ENCODE results near the gene GALNT2. TPM values are rescaled to one million over a fixed set of nuclear protein-coding genes. Genes with fewer than 3 reads are reported as not detected.

The GALNT2 gene
- total and polyA plus RNA-seq, 3 experiments from 2014 or later = 15.7 to 69.0 (median 65.6) TPM

DNA sequence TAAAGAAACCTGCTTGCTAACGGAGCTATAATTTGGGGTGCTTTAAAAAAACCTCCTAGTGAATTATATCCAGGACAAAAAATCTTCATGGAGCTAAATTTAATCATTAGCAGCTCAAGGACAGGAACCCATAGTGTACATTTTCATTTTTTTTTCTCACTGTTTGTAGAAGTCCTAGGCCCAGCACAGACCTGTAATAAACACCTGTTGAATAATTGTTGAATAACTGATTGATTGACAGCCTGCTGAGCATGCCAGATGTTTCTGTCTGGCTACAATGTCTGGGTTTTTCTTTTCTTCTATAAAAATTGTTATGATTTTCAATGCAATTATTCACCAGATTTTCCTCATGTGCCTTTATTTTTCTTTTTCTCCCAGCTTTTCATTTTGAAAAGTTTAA is 10.9 kb upstream of the GALNT2 start:
- CTCF ChIA-PET = no interaction called here
- peaks cover 0 to 1% (median 0%) of the 10 kb centered on the region in 3 donors for H3K36me3 Mint-ChIP-seq
- POLR2A ChIA-PET = interaction anchor here (0.6 kb wide), 1 partner anchor 51 kb away, joined by 3 read pairs; no protein-coding TSS in a partner anchor

DNA sequence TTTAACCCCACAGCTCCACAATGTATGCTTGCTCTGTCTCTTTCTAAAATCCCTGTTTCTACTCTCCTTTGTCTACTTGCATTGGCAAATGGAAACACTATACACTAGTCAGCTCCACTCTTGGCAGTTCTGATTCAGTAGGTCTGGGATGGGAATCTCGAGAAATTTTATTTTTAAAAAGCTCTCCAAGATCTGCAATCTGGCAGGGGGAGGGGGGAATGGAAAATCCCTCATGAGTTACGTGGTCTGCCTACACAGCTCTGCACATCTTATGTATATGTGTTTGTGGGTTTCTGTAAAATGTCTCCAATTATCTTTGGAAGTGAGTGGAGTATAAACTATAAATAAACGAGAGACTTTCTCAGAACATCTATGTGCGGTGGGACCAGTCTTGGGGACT is 9.9 kb upstream of the GALNT2 start:
- Mint-ChIP-seq H3K27ac (peak overlapping the region in 1 of 8 donors; percentile 68), H3K4me1 (no peaks in the 10 kb centered on the region), H3K27me3 (peaks cover 11% of the 10 kb centered on the region in 2 donors), H3K36me3 (peaks cover 0 to 1% (median 0%) of the 10 kb centered on the region in 3 donors), H3K4me3 (no peak overlapping the region), H3K9me3 (no peaks in the 10 kb centered on the region)
- no peaks in the 10 kb centered on the region for H3K36me3 ChIP-seq (ENCODE audit: insufficient read depth, low read length)
- H3K9me3 ChIP-seq (ENCODE audit: low read length) = no peaks in the 10 kb centered on the region
- H3K4me3 ChIP-seq (ENCODE audit: low read length) = no peak overlapping the region
- no peaks in the 10 kb centered on the region for H3K4me1 ChIP-seq (ENCODE audit: insufficient read depth, low read length)
- CTCF ChIA-PET = no interaction called here
- DNase-seq = no peak
- no peak overlapping the region for H3K27ac ChIP-seq (ENCODE audit: low read depth, low read length)
- POLR2A ChIA-PET = no interaction called here
- H3K27me3 ChIP-seq (ENCODE audit: insufficient read depth, low read length, poor library complexity, severe bottlenecking) = no peaks in the 10 kb centered on the region

More for the DNA sequence above, 10.9 kb upstream of the GALNT2 start:
- H3K9me3 ChIP-seq (ENCODE audit: low read length) = no peaks in the 10 kb centered on the region
- Mint-ChIP-seq H3K27me3 (peaks cover 11% of the 10 kb centered on the region in 2 donors), H3K4me1 (peaks cover 2% of the 10 kb centered on the region in 3 donors), H3K9me3 (no peaks in the 10 kb centered on the region), H3K4me3 (no peak overlapping the region), H3K27ac (no peak overlapping the region)
- H3K27me3 ChIP-seq (ENCODE audit: insufficient read depth, low read length, poor library complexity, severe bottlenecking) = no peaks in the 10 kb centered on the region
- DNase-seq = no peak
- H3K4me3 ChIP-seq (ENCODE audit: low read length) = no peak overlapping the region
- no peaks in the 10 kb centered on the region for H3K4me1 ChIP-seq (ENCODE audit: insufficient read depth, low read length)
- no peaks in the 10 kb centered on the region for H3K36me3 ChIP-seq (ENCODE audit: insufficient read depth, low read length)
- H3K27ac ChIP-seq (ENCODE audit: low read depth, low read length) = no peak overlapping the region

DNA sequence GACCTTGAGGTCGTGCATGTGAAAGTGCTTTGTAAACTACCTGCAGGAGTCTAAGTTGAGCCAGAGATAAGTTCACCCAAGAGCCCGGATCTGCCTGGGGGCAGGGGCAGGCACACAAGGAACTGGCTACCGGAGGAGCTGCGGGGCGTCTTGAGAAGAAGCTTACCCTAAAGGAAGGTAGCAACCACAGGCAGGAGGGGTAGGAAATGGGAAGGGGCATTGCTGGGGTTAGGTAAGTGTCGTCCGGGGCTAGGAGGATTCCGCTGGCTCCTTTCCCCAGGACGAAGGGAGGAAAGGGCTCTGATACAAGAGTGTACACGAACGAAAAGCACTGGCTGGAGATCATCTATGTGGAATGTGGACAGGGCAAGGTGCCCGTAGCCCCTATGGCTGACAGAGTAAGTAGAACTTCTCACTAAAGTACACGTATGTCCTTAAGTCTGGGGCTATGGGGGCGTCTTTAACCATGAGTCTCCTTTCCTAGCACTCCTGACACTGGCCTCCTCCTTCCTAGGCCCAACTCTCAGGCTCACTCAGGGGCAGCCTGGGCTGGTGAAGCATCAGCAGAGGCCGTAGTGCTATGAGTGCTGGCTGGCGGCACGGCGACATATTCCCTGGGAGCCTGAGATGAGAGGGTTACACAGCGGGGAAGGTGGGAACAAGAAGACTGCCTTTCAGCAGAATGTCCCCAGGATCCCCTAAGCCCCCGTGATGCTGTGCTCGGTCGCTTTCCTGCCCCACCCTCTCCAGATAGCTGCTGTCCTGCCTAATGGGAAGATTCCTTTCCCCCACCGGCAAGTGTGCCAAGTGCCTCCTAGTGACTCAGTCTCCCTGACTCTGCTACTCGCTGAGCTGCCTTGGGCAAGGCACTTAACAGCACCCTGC is 9.1 kb upstream of the GALNT2 start:
- Histone ChIP-seq H3K36me3 (ENCODE audit: insufficient read depth, low read length) (no peaks in the 10 kb centered on the region), H3K27me3 (ENCODE audit: insufficient read depth, low read length, poor library complexity, severe bottlenecking) (no peaks in the 10 kb centered on the region), H3K4me3 (ENCODE audit: low read length) (no peak overlapping the region), H3K9me3 (ENCODE audit: low read length) (no peaks in the 10 kb centered on the region), H3K4me1 (ENCODE audit: insufficient read depth, low read length) (no peaks in the 10 kb centered on the region), H3K27ac (ENCODE audit: low read depth, low read length) (no peak overlapping the region)
- Mint-ChIP-seq H3K4me1 (no peaks in the 10 kb centered on the region), H3K4me3 (no peak overlapping the region), H3K27me3 (peaks cover 11 to 15% of the 10 kb centered on the region in 2 donors), H3K36me3 (no peaks in the 10 kb centered on the region), H3K27ac (no peak overlapping the region), H3K9me3 (peaks cover 0 to 4% (median 0%) of the 10 kb centered on the region in 5 donors)
- ChIA-PET POLR2A (no interaction called here), CTCF (no interaction called here)
- no peak for DNase-seq

DNA sequence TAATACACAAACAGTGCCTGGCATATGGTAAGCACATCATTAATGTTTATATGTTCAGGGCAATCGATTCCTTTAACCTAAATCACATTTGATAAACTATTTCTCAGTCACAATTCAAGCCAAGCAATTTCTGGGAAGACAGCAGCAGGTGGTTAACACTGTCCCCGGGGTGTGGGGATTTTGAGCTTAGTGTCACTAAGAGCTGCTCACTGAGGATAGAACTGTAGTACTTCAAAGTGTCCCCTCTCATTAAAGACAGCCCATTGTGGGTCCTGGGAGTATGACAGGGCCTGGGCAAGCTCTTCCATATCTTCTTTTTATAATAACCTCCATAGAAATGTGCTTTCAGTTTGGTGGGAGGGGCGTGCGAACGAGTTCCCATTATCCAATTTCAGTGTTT is 8.4 kb upstream of the GALNT2 start:
- CTCF ChIA-PET = no interaction called here
- Histone ChIP-seq H3K36me3 (ENCODE audit: insufficient read depth, low read length) (no peaks in the 10 kb centered on the region), H3K4me3 (ENCODE audit: low read length) (no peak overlapping the region), H3K9me3 (ENCODE audit: low read length) (no peaks in the 10 kb centered on the region), H3K4me1 (ENCODE audit: insufficient read depth, low read length) (no peaks in the 10 kb centered on the region), H3K27me3 (ENCODE audit: insufficient read depth, low read length, poor library complexity, severe bottlenecking) (no peaks in the 10 kb centered on the region), H3K27ac (ENCODE audit: low read depth, low read length) (no peak overlapping the region)
- DNase-seq = no peak
- H3K27ac Mint-ChIP-seq = no peak overlapping the region
- no peaks in the 10 kb centered on the region for H3K4me1 Mint-ChIP-seq
- H3K9me3 Mint-ChIP-seq = peaks cover 0 to 4% (median 0%) of the 10 kb centered on the region in 5 donors
- no peak overlapping the region for H3K4me3 Mint-ChIP-seq
- H3K36me3 Mint-ChIP-seq = no peaks in the 10 kb centered on the region
- POLR2A ChIA-PET = no interaction called here
- peaks cover 11 to 15% of the 10 kb centered on the region in 2 donors for H3K27me3 Mint-ChIP-seq

DNA sequence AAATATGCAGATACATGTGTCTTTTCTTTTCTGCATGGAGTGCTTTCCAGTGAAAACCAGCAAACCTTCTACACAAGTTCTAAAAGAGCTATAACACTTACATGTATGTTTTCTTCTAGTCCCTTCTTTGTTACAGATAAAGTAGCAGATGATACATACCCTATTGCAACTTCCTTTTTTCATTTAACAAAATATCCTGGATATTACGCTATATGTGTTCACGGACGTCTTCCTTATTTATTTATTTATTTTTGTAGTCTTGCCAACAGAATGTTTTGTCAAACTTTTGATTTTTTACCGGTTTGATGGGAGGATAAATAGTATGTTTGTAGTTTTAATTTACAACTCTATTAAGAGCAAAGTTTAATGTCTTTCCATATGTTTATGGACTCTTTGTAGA is 5.2 kb upstream of the GALNT2 start:
- Mint-ChIP-seq H3K36me3 (no peaks in the 10 kb centered on the region), H3K9me3 (peaks cover 0 to 4% (median 0%) of the 10 kb centered on the region in 5 donors), H3K4me1 (peaks cover 4 to 8% (median 8%) of the 10 kb centered on the region in 3 donors), H3K27me3 (peaks cover 5 to 12% of the 10 kb centered on the region in 2 donors), H3K27ac (no peak overlapping the region), H3K4me3 (no peak overlapping the region)
- CTCF ChIA-PET = no interaction called here
- Histone ChIP-seq H3K27me3 (ENCODE audit: insufficient read depth, low read length, poor library complexity, severe bottlenecking) (no peaks in the 10 kb centered on the region), H3K4me1 (ENCODE audit: insufficient read depth, low read length) (peaks cover 6% of the 10 kb centered on the region), H3K27ac (ENCODE audit: low read depth, low read length) (no peak overlapping the region), H3K9me3 (ENCODE audit: low read length) (no peaks in the 10 kb centered on the region), H3K36me3 (ENCODE audit: insufficient read depth, low read length) (no peaks in the 10 kb centered on the region), H3K4me3 (ENCODE audit: low read length) (no peak overlapping the region)
- DNase-seq = no peak
- POLR2A ChIA-PET = interaction anchor here (0.7 kb wide), 1 partner anchor 503 kb away, joined by 3 read pairs; no protein-coding TSS in a partner anchor

DNA sequence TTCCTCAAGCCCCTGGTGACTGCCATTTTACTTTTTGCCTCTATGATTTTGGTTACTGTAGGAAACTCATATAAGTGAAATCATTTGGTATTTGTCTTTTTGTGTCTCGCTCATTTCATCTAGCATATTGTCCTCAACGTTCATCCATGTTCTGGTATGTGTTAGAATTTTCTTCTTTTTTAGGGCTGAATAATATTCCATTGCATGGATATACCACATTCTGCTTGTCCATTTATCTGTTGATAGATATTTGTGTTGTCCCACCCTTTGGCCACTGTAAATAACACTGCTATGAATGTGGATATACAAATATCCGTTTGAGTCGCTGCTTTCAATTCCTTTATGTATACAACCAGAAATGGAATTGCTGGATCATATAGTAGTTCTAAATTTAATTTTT is 4.5 kb upstream of the GALNT2 start:
- Histone ChIP-seq H3K36me3 (ENCODE audit: insufficient read depth, low read length) (no peaks in the 10 kb centered on the region), H3K27ac (ENCODE audit: low read depth, low read length) (no peak overlapping the region), H3K4me3 (ENCODE audit: low read length) (no peak overlapping the region), H3K4me1 (ENCODE audit: insufficient read depth, low read length) (peaks cover 6% of the 10 kb centered on the region), H3K27me3 (ENCODE audit: insufficient read depth, low read length, poor library complexity, severe bottlenecking) (no peaks in the 10 kb centered on the region), H3K9me3 (ENCODE audit: low read length) (no peaks in the 10 kb centered on the region)
- Mint-ChIP-seq H3K36me3 (peaks cover 0 to under 1% (median 0%) of the 10 kb centered on the region in 3 donors), H3K9me3 (peaks cover 0 to 4% (median 0%) of the 10 kb centered on the region in 5 donors), H3K27me3 (peaks cover 2 to 8% of the 10 kb centered on the region in 2 donors), H3K27ac (peak overlapping the region in 1 of 8 donors; percentile 2), H3K4me3 (no peak overlapping the region), H3K4me1 (peaks cover 4 to 8% (median 8%) of the 10 kb centered on the region in 3 donors)
- no peak for DNase-seq
- ChIA-PET CTCF (no interaction called here), POLR2A (no interaction called here)

DNA sequence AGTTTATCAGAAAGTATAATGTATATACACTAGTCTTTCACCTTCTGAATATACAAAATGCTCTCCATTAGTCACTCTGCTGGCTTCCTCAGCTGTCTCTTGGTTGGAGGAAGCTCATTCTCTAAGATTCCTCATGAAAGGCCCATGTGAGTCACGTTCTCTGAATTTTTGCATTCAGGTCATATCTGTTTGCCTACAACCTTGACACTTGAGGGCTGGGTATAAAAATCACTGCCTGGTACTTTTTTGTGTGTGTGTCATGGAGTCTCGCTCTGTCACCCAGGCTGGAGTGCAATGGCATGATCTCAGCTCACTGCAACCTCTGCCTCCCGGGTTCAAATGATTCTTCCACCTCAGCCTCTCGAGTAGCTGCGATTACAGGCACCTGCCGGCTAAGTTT is 2.8 kb upstream of the GALNT2 start:
- H3K27me3 ChIP-seq (ENCODE audit: insufficient read depth, low read length, poor library complexity, severe bottlenecking) = no peaks in the 10 kb centered on the region
- H3K27ac Mint-ChIP-seq = peak overlapping the region in 1 of 8 donors; percentile 43
- no peaks in the 10 kb centered on the region for H3K9me3 ChIP-seq (ENCODE audit: low read length)
- H3K27ac ChIP-seq (ENCODE audit: low read depth, low read length) = no peak overlapping the region
- peaks cover 18 to 20% (median 19%) of the 10 kb centered on the region in 3 donors for H3K4me1 Mint-ChIP-seq
- no peak for DNase-seq
- H3K36me3 Mint-ChIP-seq = peaks cover 0 to 3% (median 0%) of the 10 kb centered on the region in 3 donors
- H3K4me1 ChIP-seq (ENCODE audit: insufficient read depth, low read length) = peaks cover 6% of the 10 kb centered on the region
- peaks cover 0 to 4% (median 0%) of the 10 kb centered on the region in 5 donors for H3K9me3 Mint-ChIP-seq
- ChIA-PET POLR2A (no interaction called here), CTCF (no interaction called here)
- no peak overlapping the region for H3K4me3 ChIP-seq (ENCODE audit: low read length)
- peaks cover 0 to 4% of the 10 kb centered on the region in 2 donors for H3K27me3 Mint-ChIP-seq
- no peak overlapping the region for H3K4me3 Mint-ChIP-seq
- no peaks in the 10 kb centered on the region for H3K36me3 ChIP-seq (ENCODE audit: insufficient read depth, low read length)

DNA sequence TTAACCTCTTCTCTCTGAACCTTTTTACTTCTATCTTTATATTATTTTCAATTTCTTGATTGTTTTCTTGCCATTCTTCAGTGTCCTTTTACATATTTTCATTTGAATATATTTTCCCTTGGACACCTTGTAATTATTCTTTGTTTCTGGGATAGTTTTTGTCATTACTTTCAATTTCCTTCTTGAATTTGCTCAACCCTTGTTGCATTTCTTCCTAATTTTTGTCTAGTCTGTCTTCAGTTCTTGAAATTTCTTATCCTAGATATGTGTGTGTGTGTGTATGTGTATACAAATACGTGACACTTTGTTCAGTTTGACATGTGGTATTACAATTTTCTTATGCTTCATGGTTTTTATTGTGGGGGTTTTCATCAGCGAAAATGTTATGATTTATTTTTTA is 1.9 kb upstream of the GALNT2 start:
- peaks cover 0 to 3% (median 0%) of the 10 kb centered on the region in 3 donors for H3K36me3 Mint-ChIP-seq
- Histone ChIP-seq H3K27ac (ENCODE audit: low read depth, low read length) (no peak overlapping the region), H3K36me3 (ENCODE audit: insufficient read depth, low read length) (no peaks in the 10 kb centered on the region), H3K4me1 (ENCODE audit: insufficient read depth, low read length) (peaks cover 6% of the 10 kb centered on the region), H3K9me3 (ENCODE audit: low read length) (no peaks in the 10 kb centered on the region), H3K4me3 (ENCODE audit: low read length) (no peak overlapping the region), H3K27me3 (ENCODE audit: insufficient read depth, low read length, poor library complexity, severe bottlenecking) (no peaks in the 10 kb centered on the region)
- peaks cover 0 to 4% of the 10 kb centered on the region in 2 donors for H3K27me3 Mint-ChIP-seq
- no peak for DNase-seq
- ChIA-PET POLR2A (no interaction called here), CTCF (no interaction called here)
- peaks cover 0 to 4% (median 0%) of the 10 kb centered on the region in 5 donors for H3K9me3 Mint-ChIP-seq
- H3K27ac Mint-ChIP-seq = peak overlapping the region in 7 of 8 donors; percentile 28 to 98 (median 83)
- peak overlapping the region in 4 of 7 donors; percentile 10 to 89 (median 48) for H3K4me3 Mint-ChIP-seq
- H3K4me1 Mint-ChIP-seq = peaks cover 22 to 28% (median 26%) of the 10 kb centered on the region in 3 donors
